Spleen (tissue), 11 donors: ENCODE data around the gene ADARB1. TPM values are rescaled to one million over a fixed set of nuclear protein-coding genes. Genes with fewer than 3 reads are reported as not detected.
A peak's percentile ranks its signal among the peaks of the same experiment; 100 is the strongest.

ENCODE experiments used
- DNase-seq: peaks from one replicate; pipeline ENCODE4 v3.0.0-alpha.2; 2020
- H3K27ac ChIP-seq, 8 donors: fragments of 200-600 bp; sonication (generic) in 7 of 8; 1 replicate in 4 of 8; 2 replicates in 4 of 8; pipeline versions ENCODE4 v1.5.0 to v1.8.0; 2016 to 2021; ENCODE audit warnings: inconsistent platforms in 4 of 8, mild to moderate bottlenecking in 4 of 8, moderate library complexity in 1 of 8
- H3K27me3 ChIP-seq, 7 donors: fragments of 200-600 bp; sonication (generic) in 6 of 7; replicated peaks in 1 of 7; 1 replicate in 4 of 7; 2 replicates in 3 of 7; pipeline versions ENCODE4 v1.5.0 to v1.8.0; 2016 to 2021; ENCODE audit warnings: inconsistent platforms in 3 of 7, mild to moderate bottlenecking in 1 of 7
- H3K36me3 ChIP-seq, 6 donors: fragments of 200-600 bp; sonication (generic) in 5 of 6; 1 replicate in 4 of 6; 2 replicates in 2 of 6; pipeline versions ENCODE4 v1.5.0 to v1.8.0; 2016 to 2021; ENCODE audit warnings: inconsistent platforms in 2 of 6
- H3K4me1 ChIP-seq, 6 donors: fragments of 200-600 bp; sonication (generic) in 5 of 6; 1 replicate in 3 of 6; 2 replicates in 3 of 6; pipeline versions ENCODE4 v1.5.0 to v1.8.0; 2016 to 2021; ENCODE audit warnings: inconsistent platforms in 3 of 6
- H3K4me3 ChIP-seq, 8 donors: fragments of 200-600 bp; sonication (generic) in 7 of 8; 1 replicate in 4 of 8; 2 replicates in 4 of 8; pipeline versions ENCODE4 v1.5.0 to v1.8.0; 2016 to 2021; ENCODE audit warnings: inconsistent platforms in 4 of 8, mild to moderate bottlenecking in 4 of 8, moderate library complexity in 2 of 8
- H3K9me3 ChIP-seq, 8 donors: fragments of 200-600 bp; sonication (generic) in 7 of 8; 1 replicate in 4 of 8; 2 replicates in 4 of 8; pipeline versions ENCODE4 v1.5.0 to v1.8.0; 2016 to 2021; ENCODE audit warnings: inconsistent platforms in 4 of 8
- POLR2A ChIP-seq, 3 donors: fragments of 450-650 bp; IDR thresholded peaks; one replicate each; pipeline ENCODE4 v1.5.1; 2017; ENCODE audit warnings: antibody characterized with exemption in 3 of 3, mild to moderate bottlenecking in 1 of 3
- POLR2AphosphoS5 ChIP-seq, 3 donors: sonication (generic); formaldehyde crosslinking; IDR thresholded peaks; one replicate each; pipeline ENCODE4 v1.5.1; 2017; ENCODE audit warnings: antibody characterized with exemption in 3 of 3
- WGBS, 5 donors: extraction: QIAGEN DNeasy Blood & Tissue Kit in 3 of 5; methylation state at CpG; one replicate each; pipeline versions ENCODE4 v1.1.5 to v1.1.7; 2013 to 2018; 5-methylcytosine and 5-hydroxymethylcytosine counted together
- intact Hi-C: fragments of 100-400 bp; cut with DNase I; formaldehyde crosslinking; loops from one replicate; pipeline ENCODE4 v1.15.0; 2023; ENCODE audit warnings: low total_unique reads
- polyA plus RNA-seq, 3 donors: library from polyadenylated mRNA; stranded (reverse); fragments of 200-250 nt; gene quantifications; one replicate each; pipeline ENCODE4 v1.2.1, GENCODE V29; 2013
- total RNA-seq, 7 donors: library from RNA; depleted of rRNA in 3 of 7; stranded (reverse); fragments of >200 nt in 3 of 7; fragmentation: NEBNext Ultra II Directional in 4 of 7; extraction: Animal tissue kit (Norgen Biotek cat#: 25700) in 4 of 7; gene quantifications; one replicate each; pipeline versions ENCODE4 v1.1.0 to v1.2.1, GENCODE V29; 2016 to 2021
- TF ChIP-seq, protein P1 (sequence below), 11 experiments: fragments of 200-600 bp in 7 of 11; fragments of 450-650 bp in 4 of 11; sonication (generic) in 4 of 11; IDR thresholded peaks in 8 of 11; conservative IDR thresholded peaks in 3 of 11; 1 replicate in 7 of 11; 2 replicates in 4 of 11; pipeline versions ENCODE4 v1.4.0 to v1.8.0; 2016 to 2021; ENCODE audit warnings: antibody characterized with exemption in 11 of 11, inconsistent platforms in 4 of 11, mild to moderate bottlenecking in 1 of 11
- donor health status: healthy with polysubstance abuse.
- donor health status: DM: no; HTN: no; CAD: no; lungs with moderate emphysema.
- donor health status: DM: no; HTN: no; CAD: no.
- donor health status: Bipolar disorder and iron deficiency.
- donor health status: healthy.
- donor health status: DM: no; HTN: no; CAD: no.
- donor health status: DM: yes; HTN: yes; CAD: no.

Gene ADARB1
- total and polyA plus RNA-seq, 10 donors, result 9.1 to 50.8 (median 29.0) TPM

DNA sequence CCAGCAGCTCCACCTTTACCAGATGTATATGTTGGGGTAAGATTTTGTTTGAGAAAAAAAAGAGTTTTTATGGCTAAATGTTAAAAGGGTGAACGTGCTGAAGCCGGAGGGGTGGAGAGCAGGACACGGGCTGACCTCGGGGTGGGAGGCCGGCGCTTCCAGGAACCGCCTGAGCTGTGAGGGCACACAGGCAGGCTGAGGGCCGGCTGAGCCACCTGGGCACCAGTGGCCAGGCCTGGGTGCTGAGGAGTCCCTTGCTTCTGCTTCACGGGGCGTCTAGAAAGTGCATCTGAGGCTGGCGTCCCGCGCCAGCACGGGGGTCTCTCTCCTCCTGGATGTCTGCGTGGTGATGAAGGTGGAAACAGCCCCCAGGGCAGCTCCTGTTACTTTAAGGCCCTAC lies 33.6 kb upstream of the ADARB1 start:
- peak; percentile 65 for DNase-seq
- WGBS, 5 donors, result 77 to 87% (median 83%) methylated on average over 15 of the region's 15 CpGs
- Histone ChIP-seq H3K27ac (peak overlapping the region in 7 of 8 donors; percentile 38 to 83 (median 70)), H3K36me3 (no peaks in the 10 kb centered on the region), H3K9me3 (peaks cover 0 to 23% (median 15%) of the 10 kb centered on the region in 8 donors), H3K4me1 (peaks cover 0 to 29% (median 17%) of the 10 kb centered on the region in 6 donors), H3K27me3 (peaks cover 0 to 6% (median 0%) of the 10 kb centered on the region in 7 donors), H3K4me3 (no peak overlapping the region)
- intact Hi-C loops, result no loop called here
- TF ChIP-seq, protein P1, sequence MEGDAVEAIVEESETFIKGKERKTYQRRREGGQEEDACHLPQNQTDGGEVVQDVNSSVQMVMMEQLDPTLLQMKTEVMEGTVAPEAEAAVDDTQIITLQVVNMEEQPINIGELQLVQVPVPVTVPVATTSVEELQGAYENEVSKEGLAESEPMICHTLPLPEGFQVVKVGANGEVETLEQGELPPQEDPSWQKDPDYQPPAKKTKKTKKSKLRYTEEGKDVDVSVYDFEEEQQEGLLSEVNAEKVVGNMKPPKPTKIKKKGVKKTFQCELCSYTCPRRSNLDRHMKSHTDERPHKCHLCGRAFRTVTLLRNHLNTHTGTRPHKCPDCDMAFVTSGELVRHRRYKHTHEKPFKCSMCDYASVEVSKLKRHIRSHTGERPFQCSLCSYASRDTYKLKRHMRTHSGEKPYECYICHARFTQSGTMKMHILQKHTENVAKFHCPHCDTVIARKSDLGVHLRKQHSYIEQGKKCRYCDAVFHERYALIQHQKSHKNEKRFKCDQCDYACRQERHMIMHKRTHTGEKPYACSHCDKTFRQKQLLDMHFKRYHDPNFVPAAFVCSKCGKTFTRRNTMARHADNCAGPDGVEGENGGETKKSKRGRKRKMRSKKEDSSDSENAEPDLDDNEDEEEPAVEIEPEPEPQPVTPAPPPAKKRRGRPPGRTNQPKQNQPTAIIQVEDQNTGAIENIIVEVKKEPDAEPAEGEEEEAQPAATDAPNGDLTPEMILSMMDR (IDR thresholded peaks at IDR 0.05 in 8 of 11, conservative IDR thresholded peaks at IDR 0.05 in 3 of 11), result no peak
- no peak for TF ChIP-seq POLR2AphosphoS5 (IDR thresholded peaks at IDR 0.05)
- TF ChIP-seq POLR2A (IDR thresholded peaks at IDR 0.05), result no peak

DNA sequence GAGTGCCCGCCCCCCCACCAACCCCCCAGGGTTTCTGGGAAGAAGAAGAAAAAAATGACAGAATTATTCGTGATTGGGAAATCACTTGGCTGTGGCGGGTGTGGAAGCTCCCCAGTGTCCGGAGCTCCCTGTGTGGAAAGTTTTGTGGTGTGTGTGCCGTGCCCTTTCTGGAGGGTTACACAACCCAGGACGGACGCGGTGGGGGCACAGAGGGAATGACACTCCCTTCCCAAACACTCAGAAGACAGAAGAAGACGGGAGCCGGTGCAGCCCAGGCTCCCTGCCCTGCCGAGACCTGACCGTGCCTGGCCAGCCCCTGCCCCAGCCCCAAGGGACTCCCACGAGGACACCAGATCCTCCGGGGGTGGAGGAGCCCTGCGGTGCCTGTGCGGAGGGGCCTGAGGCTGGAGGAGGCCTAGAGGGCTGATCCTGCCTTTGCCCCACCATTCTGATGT lies 33.0 kb upstream of the ADARB1 start:
- TF ChIP-seq POLR2AphosphoS5 (IDR thresholded peaks at IDR 0.05), result peak; percentile 60 to 78 (median 68)
- peak in 1 of 3 donors; percentile 17 for TF ChIP-seq POLR2A (IDR thresholded peaks at IDR 0.05)
- TF ChIP-seq, protein P1 (IDR thresholded peaks at IDR 0.05 in 8 of 11, conservative IDR thresholded peaks at IDR 0.05 in 3 of 11), result no peak
- Histone ChIP-seq H3K36me3 (no peaks in the 10 kb centered on the region), H3K27me3 (peaks cover 0 to 6% (median 0%) of the 10 kb centered on the region in 7 donors), H3K9me3 (peaks cover 0 to 22% (median 10%) of the 10 kb centered on the region in 8 donors), H3K27ac (peak overlapping the region in 6 of 8 donors; percentile 41 to 83 (median 74)), H3K4me1 (peaks cover 0 to 29% (median 17%) of the 10 kb centered on the region in 6 donors), H3K4me3 (peak overlapping the region in 1 of 8 donors; percentile 24)
- intact Hi-C loops, result no loop called here
- 33 to 57% (median 46%) methylated on average over 15 to 16 of the region's 16 CpGs for WGBS, 5 donors
- peak; percentile 76 for DNase-seq

DNA sequence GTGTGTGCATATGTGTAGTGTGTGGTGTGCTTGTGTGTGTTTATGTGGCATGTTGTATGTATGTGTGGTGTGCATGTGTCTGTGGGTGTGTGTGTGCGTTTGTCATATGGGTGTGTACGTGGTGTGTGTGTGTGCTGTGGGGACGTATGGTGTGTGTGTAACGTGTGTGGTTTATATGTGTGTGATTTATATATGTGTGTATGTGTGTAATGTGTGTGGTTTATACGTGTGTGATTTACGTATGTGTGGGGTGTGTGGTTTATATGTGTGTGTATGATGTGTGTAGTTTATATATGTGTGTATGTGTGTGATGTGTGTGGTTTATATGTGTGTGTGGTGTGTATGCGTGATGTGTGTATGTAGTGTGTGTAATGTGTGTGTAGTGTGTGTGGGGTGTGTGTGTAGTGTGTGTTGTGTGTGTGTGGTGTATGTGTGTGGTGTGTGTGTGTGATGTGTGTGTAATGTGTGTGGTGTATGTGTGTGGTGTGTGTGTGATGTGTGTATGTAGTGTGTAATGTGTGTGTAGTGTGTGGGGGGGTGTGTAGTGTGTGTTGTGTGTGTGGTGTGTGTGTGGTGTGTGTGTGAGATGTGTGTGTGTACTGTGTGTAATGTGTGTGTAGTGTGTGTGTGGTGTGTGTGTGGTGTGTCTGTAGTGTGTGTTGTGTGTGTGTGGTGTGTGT lies 32.3 kb upstream of the ADARB1 start:
- 82 to 90% (median 89%) methylated on average over 7 of the region's 7 CpGs for whole genome bisulfite sequencing, 5 donors
- peaks cover 0 to 29% (median 17%) of the 10 kb centered on the region in 6 donors for H3K4me1 ChIP-seq
- H3K27ac ChIP-seq, result peak overlapping the region in 5 of 8 donors; percentile 41 to 83 (median 78)
- H3K4me3 ChIP-seq, result no peak overlapping the region
- peaks cover 0 to 22% (median 8%) of the 10 kb centered on the region in 8 donors for H3K9me3 ChIP-seq
- DNase-seq, result no peak
- H3K36me3 ChIP-seq, result no peaks in the 10 kb centered on the region
- peaks cover 0 to 6% (median 0%) of the 10 kb centered on the region in 7 donors for H3K27me3 ChIP-seq
- TF ChIP-seq, protein P1 (IDR thresholded peaks at IDR 0.05 in 8 of 11, conservative IDR thresholded peaks at IDR 0.05 in 3 of 11), result no peak
- no peak for TF ChIP-seq POLR2A (IDR thresholded peaks at IDR 0.05)
- no peak for TF ChIP-seq POLR2AphosphoS5 (IDR thresholded peaks at IDR 0.05)
- intact Hi-C loops, result no loop called here

DNA sequence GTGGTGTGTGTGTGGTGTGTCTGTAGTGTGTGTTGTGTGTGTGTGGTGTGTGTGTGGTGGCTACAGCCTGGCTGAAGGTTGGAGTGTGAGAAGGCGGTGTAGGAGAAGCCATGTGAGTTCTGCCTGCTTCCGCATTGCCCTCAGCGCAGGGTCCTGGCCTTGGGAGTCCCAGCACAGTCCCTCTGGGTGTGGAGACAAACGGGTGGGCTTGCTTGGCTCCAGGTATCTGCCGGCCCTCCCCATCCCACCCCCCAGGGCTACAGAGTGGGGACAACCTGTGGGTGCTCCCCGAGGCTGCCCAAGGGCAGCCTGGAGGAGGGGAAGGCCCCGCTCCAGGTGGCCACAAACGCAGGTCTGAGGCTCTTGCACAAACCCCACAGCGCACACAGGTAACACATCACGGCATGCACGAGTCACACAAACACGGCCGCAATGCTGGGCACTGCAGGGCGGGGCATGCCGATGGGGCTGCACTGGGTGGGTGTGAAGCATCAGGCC lies 31.7 kb upstream of the ADARB1 start:
- intact Hi-C loops, result no loop called here
- Histone ChIP-seq H3K36me3 (no peaks in the 10 kb centered on the region), H3K27ac (no peak overlapping the region), H3K4me3 (no peak overlapping the region), H3K4me1 (peaks cover 0 to 29% (median 17%) of the 10 kb centered on the region in 6 donors), H3K9me3 (peaks cover 0 to 25% (median 12%) of the 10 kb centered on the region in 8 donors), H3K27me3 (peaks cover 0 to 6% (median 0%) of the 10 kb centered on the region in 7 donors)
- TF ChIP-seq POLR2A (IDR thresholded peaks at IDR 0.05) (no peak), POLR2AphosphoS5 (IDR thresholded peaks at IDR 0.05) (no peak)
- TF ChIP-seq, protein P1 (IDR thresholded peaks at IDR 0.05 in 8 of 11, conservative IDR thresholded peaks at IDR 0.05 in 3 of 11), result no peak
- WGBS, 5 donors, result 82 to 88% (median 85%) methylated on average over 12 to 15 of the region's 15 CpGs
- no peak for DNase-seq
